Upper lobe of left lung (tissue), 4 donors: ENCODE measurements around the gene EFCAB8.

ENCODE experiments used
- CTCF ChIP-seq, 6 experiments: fragments of 450-650 bp in 4 of 6; fragments of 200-600 bp in 2 of 6; sonication (generic) in 2 of 6; IDR thresholded peaks; one replicate each; pipeline ENCODE4 v1.5.1; 2016 to 2019; ENCODE audit warnings: antibody characterized with exemption in 6 of 6
- EP300 ChIP-seq, 4 donors: sonication (generic); formaldehyde crosslinking; IDR thresholded peaks; one replicate each; pipeline ENCODE4 v1.5.1; 2017; ENCODE audit warnings: antibody characterized with exemption in 4 of 4, control low read depth in 2 of 4
- POLR2A ChIP-seq, 4 donors: fragments of 450-650 bp; IDR thresholded peaks; one replicate each; pipeline ENCODE4 v1.5.1; 2016 to 2017; ENCODE audit warnings: antibody characterized with exemption in 4 of 4, mild to moderate bottlenecking in 2 of 4

DNA sequence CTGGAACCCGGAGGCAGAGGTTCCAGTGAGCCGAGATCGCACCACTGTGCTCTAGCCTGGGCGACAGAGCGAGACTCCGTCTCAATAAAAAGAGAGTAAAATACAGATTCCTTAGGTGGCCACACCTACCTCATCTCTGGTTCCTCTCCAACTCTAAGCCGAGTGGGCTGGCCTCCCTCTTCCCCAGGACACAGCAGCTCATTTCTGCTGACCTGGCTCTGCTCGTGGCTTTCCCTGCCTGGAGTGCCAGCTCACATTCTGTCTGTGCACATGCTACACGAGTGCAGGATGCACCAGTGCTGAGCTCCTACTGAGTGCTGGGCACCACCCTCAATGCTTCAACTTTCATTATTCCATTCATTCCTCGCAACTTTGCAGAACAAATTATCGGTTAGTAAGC lies 28.8 kb downstream of the EFCAB8 start:
- TF ChIP-seq POLR2A (IDR thresholded peaks at IDR 0.05) (no peak), CTCF (IDR thresholded peaks at IDR 0.05) (no peak), EP300 (IDR thresholded peaks at IDR 0.05) (no peak)
